MM.1S (cell line): ENCODE data around the gene CAPN12.

ENCODE experiments used
- DNase-seq: peaks from one replicate; pipeline ENCODE4 v3.0.0-alpha.2; 2015
- H2AFZ ChIP-seq: fragments of 300-600 bp; sonication (generic); 2 replicates; pipeline ENCODE4 v1.6.0; 2016; ENCODE audit warnings: antibody characterized with exemption, low read length
- H3F3A ChIP-seq: fragments of 300-600 bp; sonication (generic); 2 replicates; pipeline ENCODE4 v1.6.1; 2016; ENCODE audit warnings: mild to moderate bottlenecking, antibody characterized with exemption, low read length, moderate library complexity, mixed read lengths; ENCODE audit not compliant: insufficient read depth
- H3K27ac ChIP-seq: fragments of 300-600 bp; sonication (generic); 2 replicates; pipeline ENCODE4 v1.5.1; 2016; ENCODE audit warnings: mild to moderate bottlenecking, low read length
- H3K27me3 ChIP-seq: fragments of 300-600 bp; sonication (generic); replicated peaks from 2 replicates; pipeline ENCODE4 v1.6.0; 2016; ENCODE audit warnings: low read length; ENCODE audit not compliant: insufficient read depth
- H3K36me3 ChIP-seq: fragments of 300-600 bp; sonication (generic); replicated peaks from 2 replicates; pipeline ENCODE4 v1.6.1; 2016; ENCODE audit warnings: mild to moderate bottlenecking, low read length, mixed read lengths; ENCODE audit not compliant: insufficient read depth
- H3K4me1 ChIP-seq: fragments of 300-600 bp; sonication (generic); 2 replicates; pipeline ENCODE4 v1.6.1; 2016; ENCODE audit warnings: low read length, mixed read lengths
- H3K4me2 ChIP-seq: fragments of 300-600 bp; sonication (generic); 2 replicates; pipeline ENCODE4 v1.6.0; 2016; ENCODE audit warnings: low read depth, low read length
- H3K4me3 ChIP-seq: fragments of 300-600 bp; sonication (generic); 2 replicates; pipeline ENCODE4 v1.5.1; 2016; ENCODE audit warnings: low read length, mixed read lengths
- H3K79me2 ChIP-seq: fragments of 300-600 bp; sonication (generic); 2 replicates; pipeline ENCODE4 v1.6.1; 2016; ENCODE audit warnings: mixed run types, low read length, mixed read lengths
- H3K9ac ChIP-seq: fragments of 300-600 bp; sonication (generic); 2 replicates; pipeline ENCODE4 v1.6.1; 2016; ENCODE audit warnings: low read length, mixed read lengths
- H3K9me2 ChIP-seq: fragments of 300-600 bp; sonication (generic); replicated peaks from 2 replicates; pipeline ENCODE4 v1.6.1; 2016; ENCODE audit warnings: mild to moderate bottlenecking, low read length, mixed read lengths; ENCODE audit not compliant: insufficient read depth
- H3K9me3 ChIP-seq: fragments of 300-600 bp; sonication (generic); replicated peaks from 2 replicates; pipeline ENCODE4 v1.6.1; 2016; ENCODE audit warnings: mild to moderate bottlenecking, low read length, mixed read lengths; ENCODE audit not compliant: insufficient read depth
- H4K20me1 ChIP-seq: fragments of 300-600 bp; sonication (generic); 2 replicates; pipeline ENCODE4 v1.6.1; 2016; ENCODE audit warnings: mild to moderate bottlenecking, low read length, moderate library complexity, mixed read lengths; ENCODE audit not compliant: insufficient read depth
- EZH2 ChIP-seq: fragments of 300-600 bp; sonication (generic); optimal IDR thresholded peaks from 2 replicates; pipeline ENCODE3; 2017; ENCODE audit warnings: low read depth, mild to moderate bottlenecking, antibody characterized with exemption, low read length, mixed read lengths
- EZH2phosphoT487 ChIP-seq: fragments of 300-600 bp; sonication (generic); IDR thresholded peaks from 2 replicates; pipeline ENCODE4 v1.6.1; 2018; ENCODE audit warnings: antibody characterized with exemption, low read length
- TF ChIP-seq, protein P1 (sequence below): fragments of 300-600 bp; sonication (generic); IDR thresholded peaks from 2 replicates; pipeline ENCODE4 v1.5.1; 2016; ENCODE audit warnings: antibody characterized with exemption, low read length, mixed read lengths

Gene CAPN12

DNA sequence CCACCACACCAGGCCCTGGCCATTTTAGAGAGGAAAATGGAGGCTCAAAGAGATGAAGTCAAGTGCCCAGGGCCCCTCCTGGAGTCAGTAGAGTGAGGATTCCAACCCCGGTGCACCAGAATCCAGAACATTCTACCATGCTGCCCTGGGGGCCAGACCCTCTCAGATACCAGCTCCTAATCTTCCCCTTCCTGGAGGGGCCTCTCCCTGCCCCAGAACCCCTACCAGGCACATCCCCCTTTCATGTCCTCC, 11.1 kb downstream of the CAPN12 start:
- Histone ChIP-seq H3K79me2 (no peaks in the 10 kb centered on the region), H3F3A (peaks cover 25% of the 10 kb centered on the region), H2AFZ (no peak overlapping the region), H3K4me1 (peaks cover 18% of the 10 kb centered on the region), H3K27ac (peak overlapping the region; percentile 77; the same call in 1 of the 2 replicates), H3K4me3 (no peak overlapping the region), H3K9me3 (no peaks in the 10 kb centered on the region), H4K20me1 (no peaks in the 10 kb centered on the region), H3K9ac (no peak overlapping the region), H3K4me2 (peak overlapping the region; percentile 85; the same call in 1 of the 2 replicates), H3K36me3 (no peaks in the 10 kb centered on the region), H3K27me3 (peaks cover 4% of the 10 kb centered on the region), H3K9me2 (no peaks in the 10 kb centered on the region)
- TF ChIP-seq, protein P1, sequence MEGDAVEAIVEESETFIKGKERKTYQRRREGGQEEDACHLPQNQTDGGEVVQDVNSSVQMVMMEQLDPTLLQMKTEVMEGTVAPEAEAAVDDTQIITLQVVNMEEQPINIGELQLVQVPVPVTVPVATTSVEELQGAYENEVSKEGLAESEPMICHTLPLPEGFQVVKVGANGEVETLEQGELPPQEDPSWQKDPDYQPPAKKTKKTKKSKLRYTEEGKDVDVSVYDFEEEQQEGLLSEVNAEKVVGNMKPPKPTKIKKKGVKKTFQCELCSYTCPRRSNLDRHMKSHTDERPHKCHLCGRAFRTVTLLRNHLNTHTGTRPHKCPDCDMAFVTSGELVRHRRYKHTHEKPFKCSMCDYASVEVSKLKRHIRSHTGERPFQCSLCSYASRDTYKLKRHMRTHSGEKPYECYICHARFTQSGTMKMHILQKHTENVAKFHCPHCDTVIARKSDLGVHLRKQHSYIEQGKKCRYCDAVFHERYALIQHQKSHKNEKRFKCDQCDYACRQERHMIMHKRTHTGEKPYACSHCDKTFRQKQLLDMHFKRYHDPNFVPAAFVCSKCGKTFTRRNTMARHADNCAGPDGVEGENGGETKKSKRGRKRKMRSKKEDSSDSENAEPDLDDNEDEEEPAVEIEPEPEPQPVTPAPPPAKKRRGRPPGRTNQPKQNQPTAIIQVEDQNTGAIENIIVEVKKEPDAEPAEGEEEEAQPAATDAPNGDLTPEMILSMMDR, result no peak
- TF ChIP-seq EZH2phosphoT487 (no peak), EZH2 (no peak)
- DNase-seq, result no peak

- Histone ChIP-seq H3F3A (peaks cover 25% of the 10 kb centered on the region), H2AFZ (no peak overlapping the region), H3K36me3 (no peaks in the 10 kb centered on the region), H3K4me2 (no peak overlapping the region), H3K9me3 (no peaks in the 10 kb centered on the region), H3K79me2 (no peaks in the 10 kb centered on the region), H3K9ac (no peak overlapping the region), H3K27me3 (no peaks in the 10 kb centered on the region), H3K4me1 (peaks cover 18% of the 10 kb centered on the region), H3K27ac (no peak overlapping the region), H4K20me1 (no peaks in the 10 kb centered on the region), H3K4me3 (no peak overlapping the region), H3K9me2 (no peaks in the 10 kb centered on the region)
- DNase-seq, result no peak
- TF ChIP-seq, protein P1, result no peak
- TF ChIP-seq EZH2phosphoT487 (no peak), EZH2 (no peak)
Observed at GRCh38 chr19:38731654-38732301, 12.5 kb downstream of the CAPN12 start.

GRCh38 chr19:38730731-38731589, 13.3 kb downstream of the CAPN12 start:
- no peak overlapping the region for H3K4me3 ChIP-seq
- H3K9me2 ChIP-seq, result no peaks in the 10 kb centered on the region
- TF ChIP-seq EZH2phosphoT487 (no peak), EZH2 (no peak)
- TF ChIP-seq, protein P1, result no peak
- no peak for DNase-seq
- H3K36me3 ChIP-seq, result no peaks in the 10 kb centered on the region
- H3K27me3 ChIP-seq, result no peaks in the 10 kb centered on the region
- H3K27ac ChIP-seq, result no peak overlapping the region
- peaks cover 25% of the 10 kb centered on the region for H3F3A ChIP-seq
- H4K20me1 ChIP-seq, result no peaks in the 10 kb centered on the region
- H3K4me2 ChIP-seq, result no peak overlapping the region
- H2AFZ ChIP-seq, result no peak overlapping the region
- no peaks in the 10 kb centered on the region for H3K9me3 ChIP-seq
- peaks cover 18% of the 10 kb centered on the region for H3K4me1 ChIP-seq
- no peak overlapping the region for H3K9ac ChIP-seq
- no peaks in the 10 kb centered on the region for H3K79me2 ChIP-seq
